Measurements from ENCODE around the gene RAB7A. TPM values are rescaled to one million over a fixed set of nuclear protein-coding genes. Genes with fewer than 3 reads are reported as not detected.

The RAB7A gene
- total RNA-seq: 71.9 and 120 TPM in 2 replicates

DNA sequence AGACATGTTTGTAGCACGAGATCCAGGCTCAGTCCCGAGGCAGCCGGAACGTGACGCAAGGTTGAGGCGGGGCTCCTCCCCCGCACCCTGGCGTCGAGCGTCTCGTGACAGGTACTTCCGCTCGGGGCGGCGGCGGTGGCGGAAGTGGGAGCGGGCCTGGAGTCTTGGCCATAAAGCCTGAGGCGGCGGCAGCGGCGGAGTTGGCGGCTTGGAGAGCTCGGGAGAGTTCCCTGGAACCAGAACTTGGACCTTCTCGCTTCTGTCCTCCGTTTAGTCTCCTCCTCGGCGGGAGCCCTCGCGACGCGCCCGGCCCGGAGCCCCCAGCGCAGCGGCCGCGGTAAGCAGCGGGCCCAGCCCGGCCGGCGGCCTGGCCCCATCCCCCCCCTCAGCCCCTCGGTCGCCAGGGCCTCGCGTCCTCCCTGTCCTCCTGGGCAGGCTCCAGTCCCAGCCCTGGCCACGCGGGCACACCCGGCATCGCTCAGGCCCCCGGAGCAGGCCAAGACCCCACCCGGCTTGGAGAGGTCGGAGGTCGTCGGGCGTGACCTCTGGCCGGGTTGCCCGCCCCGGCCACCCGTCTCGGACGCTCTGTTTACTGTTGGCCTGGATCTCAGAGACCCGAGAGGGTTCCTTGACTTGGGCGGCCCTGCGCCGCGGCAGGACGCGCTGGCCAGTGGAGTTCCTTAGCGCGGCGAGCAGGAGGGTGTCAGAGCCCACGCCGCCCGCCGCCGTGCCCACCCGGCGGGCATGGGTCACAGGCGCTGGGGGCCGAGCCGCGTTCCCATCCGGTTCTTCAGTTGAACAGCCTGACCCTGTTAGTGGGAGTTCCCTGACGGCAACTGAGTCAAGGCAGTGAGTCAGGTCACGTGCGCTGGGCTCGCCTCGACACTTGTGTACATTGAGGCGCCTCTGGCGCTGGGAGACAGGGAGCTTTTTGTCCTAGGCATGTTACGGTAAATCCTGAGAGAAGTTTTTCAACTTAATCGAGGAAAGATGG is at the start of gene RAB7A:
RAB7A (plus strand) TSS at position 161 of the 994 bp plus-strand sequence. CDS start 69,185 bp downstream, outside the sequence.

Small RNA genes within 50 kb of the gene (small RNA-seq; reads per million reads assigned to genes)
- gene RF00399 (ENCODE audit: low replicate concordance): 0.36 reads per million, percentile 7 among the genes with 10 or more reads in this experiment

Other genes starting within 250 kb of the RAB7A start
- gene GATA2, start 233.0 kb upstream of the RAB7A start, total RNA-seq: 2.0 and 18.9 TPM in 2 replicates
- gene RPN1, start 75.4 kb upstream of the RAB7A start, total RNA-seq: 640 and 841 TPM in 2 replicates
- gene ACAD9, start 153.4 kb downstream of the RAB7A start, total RNA-seq: 45.1 and 50.5 TPM in 2 replicates

Measured in placental pericyte (primary cell).